MCF 10A (cell line): ENCODE results near the gene UMPS. TPM values are rescaled to one million over a fixed set of nuclear protein-coding genes. Genes with fewer than 3 reads are reported as not detected.
A peak's percentile ranks its signal among the peaks of the same experiment; 100 is the strongest.

Experiments used
- BruUV-seq: library from RNA; stranded (reverse); fragments of 400-500 nt; replicated peaks from 2 replicates; lab custom pipeline; 2021; lab: Mats Ljungman, UMichigan
- CTCF ChIA-PET: fragments of 300-600 bp; sonication (Branson Sonifier 250); formaldehyde crosslinking; extraction: SDS; loops from one replicate; lab custom pipeline; 2021; ENCODE audit warnings: antibody characterized with exemption, inconsistent platforms; lab: Yijun Ruan, JAX
- POLR2A ChIA-PET: fragments of 300-600, 350-650 bp; sonication (Branson Sonifier 250); formaldehyde crosslinking; extraction: SDS; loops from one replicate; lab custom pipeline; 2020; ENCODE audit warnings: antibody characterized with exemption, inconsistent platforms; lab: Yijun Ruan, JAX
- DNase-seq: peaks from one replicate; pipeline ENCODE4 v3.0.0-alpha.2; 2018; ENCODE audit not compliant: unreplicated experiment
- H3K27ac Mint-ChIP-seq: one replicate; pipeline ENCODE4 v1.8.0; 2022; ENCODE audit warnings: mild to moderate bottlenecking, low read depth, mixed read lengths; ENCODE audit not compliant: unreplicated experiment
- H3K27me3 Mint-ChIP-seq: one replicate; pipeline ENCODE4 v1.8.0; 2022; ENCODE audit warnings: mixed read lengths; ENCODE audit not compliant: insufficient read depth, unreplicated experiment
- H3K36me3 Mint-ChIP-seq: one replicate; pipeline ENCODE4 v1.8.0; 2022; ENCODE audit warnings: mild to moderate bottlenecking, moderate library complexity, mixed read lengths; ENCODE audit not compliant: insufficient read depth, unreplicated experiment
- H3K4me1 Mint-ChIP-seq: one replicate; pipeline ENCODE4 v1.8.0; 2022; ENCODE audit warnings: mixed read lengths; ENCODE audit not compliant: insufficient read depth, unreplicated experiment
- H3K4me3 Mint-ChIP-seq: one replicate; pipeline ENCODE4 v1.8.0; 2022; ENCODE audit warnings: mild to moderate bottlenecking, moderate library complexity, mixed read lengths; ENCODE audit not compliant: unreplicated experiment
- H3K9me3 Mint-ChIP-seq: one replicate; pipeline ENCODE4 v1.8.0; 2022; ENCODE audit warnings: mixed read lengths; ENCODE audit not compliant: unreplicated experiment
- intact Hi-C: fragments of 100-400 bp; cut with micrococcal nuclease; formaldehyde crosslinking; loops from 2 replicates; pipeline ENCODE4 v1.14.1; 2022
- microRNA-seq: library from miRNA; unstranded; fragments of <30 nt; microRNA quantifications from one replicate; pipeline ENCODE4 v1.2.0, GENCODE V29; 2022
- total RNA-seq: library from RNA; stranded (reverse); gene quantifications from 2 replicates; pipeline ENCODE4 v1.2.3, GENCODE V29; 2022
- TF ChIP-seq, protein P1 (sequence below): fragments of 200-600 bp; IDR thresholded peaks from one replicate; pipeline ENCODE4 v1.8.0; 2022; ENCODE audit warnings: antibody characterized with exemption, mild to moderate bottlenecking; ENCODE audit not compliant: unreplicated experiment

Gene UMPS
- total RNA-seq, 1 experiment from 2014 or later, result 49.3 TPM

DNA sequence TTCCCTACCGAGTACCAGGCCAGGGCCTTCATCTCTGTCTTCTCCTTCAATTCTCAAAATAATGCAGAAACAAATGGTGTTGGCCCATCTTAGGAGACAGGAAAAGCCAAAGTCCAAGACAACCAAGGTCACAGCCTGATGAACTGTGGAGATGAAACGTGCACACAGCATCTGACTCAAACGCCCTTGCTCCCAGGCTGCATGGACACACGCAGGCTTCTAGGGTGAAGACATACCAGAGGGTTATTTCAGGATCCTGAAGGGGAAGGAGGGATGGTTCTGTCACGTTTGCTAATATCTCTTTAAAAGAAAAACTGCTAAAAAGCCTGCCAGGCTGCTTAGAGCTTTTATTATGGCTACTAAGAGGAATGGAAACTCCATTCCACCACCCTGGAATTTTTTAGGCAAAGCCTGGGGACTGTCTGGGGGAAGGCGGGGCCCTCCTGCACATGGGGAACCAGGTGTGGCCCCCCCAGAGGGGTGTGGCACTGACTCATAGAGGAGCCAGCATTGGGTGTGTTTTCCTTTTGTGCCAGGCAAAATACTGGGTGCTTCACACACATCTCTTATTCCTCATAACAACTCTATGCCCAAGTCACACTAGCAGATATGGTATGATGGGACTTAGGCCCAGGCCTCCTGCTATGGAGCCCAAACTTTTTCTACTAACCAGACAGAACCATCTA, 62.9 kb downstream of the UMPS start:
- no TSS peak for BruUV-seq
- TF ChIP-seq, protein P1, sequence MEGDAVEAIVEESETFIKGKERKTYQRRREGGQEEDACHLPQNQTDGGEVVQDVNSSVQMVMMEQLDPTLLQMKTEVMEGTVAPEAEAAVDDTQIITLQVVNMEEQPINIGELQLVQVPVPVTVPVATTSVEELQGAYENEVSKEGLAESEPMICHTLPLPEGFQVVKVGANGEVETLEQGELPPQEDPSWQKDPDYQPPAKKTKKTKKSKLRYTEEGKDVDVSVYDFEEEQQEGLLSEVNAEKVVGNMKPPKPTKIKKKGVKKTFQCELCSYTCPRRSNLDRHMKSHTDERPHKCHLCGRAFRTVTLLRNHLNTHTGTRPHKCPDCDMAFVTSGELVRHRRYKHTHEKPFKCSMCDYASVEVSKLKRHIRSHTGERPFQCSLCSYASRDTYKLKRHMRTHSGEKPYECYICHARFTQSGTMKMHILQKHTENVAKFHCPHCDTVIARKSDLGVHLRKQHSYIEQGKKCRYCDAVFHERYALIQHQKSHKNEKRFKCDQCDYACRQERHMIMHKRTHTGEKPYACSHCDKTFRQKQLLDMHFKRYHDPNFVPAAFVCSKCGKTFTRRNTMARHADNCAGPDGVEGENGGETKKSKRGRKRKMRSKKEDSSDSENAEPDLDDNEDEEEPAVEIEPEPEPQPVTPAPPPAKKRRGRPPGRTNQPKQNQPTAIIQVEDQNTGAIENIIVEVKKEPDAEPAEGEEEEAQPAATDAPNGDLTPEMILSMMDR, result no peak
- CTCF ChIA-PET, result interaction anchor here (0.6 to 1.3 kb wide), 2 partner anchors 108 to 275 kb away, joined by 3 to 4 read pairs; no protein-coding TSS in a partner anchor
- DNase-seq, result peak; percentile 68
- H3K36me3 Mint-ChIP-seq, result peaks cover 9% of the 10 kb centered on the region
- peak overlapping the region; percentile 91 for H3K27ac Mint-ChIP-seq
- no peaks in the 10 kb centered on the region for H3K27me3 Mint-ChIP-seq
- H3K4me1 Mint-ChIP-seq, result peaks cover 22% of the 10 kb centered on the region
- POLR2A ChIA-PET, result interaction anchor here (0.5 to 3.1 kb wide), 9 partner anchors 12 to 755 kb away, joined by 3 to 7 read pairs (median 4); partner anchors contain the start of gene ITGB5
- intact Hi-C loops, result loop anchor here (5.0 kb wide), 1 partner anchor 54 kb away; no protein-coding TSS in a partner anchor
- H3K9me3 Mint-ChIP-seq, result no peaks in the 10 kb centered on the region
- H3K4me3 Mint-ChIP-seq, result peak overlapping the region; percentile 30

DNA sequence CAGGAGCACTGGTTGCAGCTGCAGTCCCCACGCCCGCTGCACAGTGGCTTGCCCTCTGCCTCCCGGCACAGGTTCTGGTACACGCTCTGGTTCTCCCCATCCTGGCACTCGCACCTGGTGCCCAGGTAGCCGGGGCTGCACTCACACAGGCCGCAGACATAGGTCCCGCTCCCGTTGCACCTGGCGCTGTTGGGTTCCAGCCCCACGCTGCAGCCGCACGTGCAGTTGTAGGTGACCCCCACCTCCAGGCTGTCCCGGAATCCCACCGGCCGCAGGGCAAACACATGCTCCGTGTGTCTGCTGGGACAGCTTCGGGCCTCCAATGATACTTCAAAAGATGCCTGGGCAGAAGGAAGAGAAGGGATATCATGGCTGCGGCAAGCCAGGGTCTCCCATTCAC, 66.2 kb downstream of the UMPS start:
- no peak for DNase-seq
- peaks cover 22% of the 10 kb centered on the region for H3K4me1 Mint-ChIP-seq
- TF ChIP-seq, protein P1, result no peak
- intact Hi-C loops, result no loop called here
- ChIA-PET POLR2A (interaction anchor here (0.6 to 1.4 kb wide), 2 partner anchors 30 to 89 kb away, joined by 3 to 4 read pairs; no protein-coding TSS in a partner anchor), CTCF (interaction anchor here (0.6 kb wide), 1 partner anchor 91 kb away, joined by 3 read pairs; the partner anchor contains the start of gene ITGB5)
- no peaks in the 10 kb centered on the region for H3K27me3 Mint-ChIP-seq
- peaks cover 16% of the 10 kb centered on the region for H3K36me3 Mint-ChIP-seq
- H3K4me3 Mint-ChIP-seq, result no peak overlapping the region
- BruUV-seq, result no TSS peak
- H3K27ac Mint-ChIP-seq, result no peak overlapping the region
- no peaks in the 10 kb centered on the region for H3K9me3 Mint-ChIP-seq

DNA sequence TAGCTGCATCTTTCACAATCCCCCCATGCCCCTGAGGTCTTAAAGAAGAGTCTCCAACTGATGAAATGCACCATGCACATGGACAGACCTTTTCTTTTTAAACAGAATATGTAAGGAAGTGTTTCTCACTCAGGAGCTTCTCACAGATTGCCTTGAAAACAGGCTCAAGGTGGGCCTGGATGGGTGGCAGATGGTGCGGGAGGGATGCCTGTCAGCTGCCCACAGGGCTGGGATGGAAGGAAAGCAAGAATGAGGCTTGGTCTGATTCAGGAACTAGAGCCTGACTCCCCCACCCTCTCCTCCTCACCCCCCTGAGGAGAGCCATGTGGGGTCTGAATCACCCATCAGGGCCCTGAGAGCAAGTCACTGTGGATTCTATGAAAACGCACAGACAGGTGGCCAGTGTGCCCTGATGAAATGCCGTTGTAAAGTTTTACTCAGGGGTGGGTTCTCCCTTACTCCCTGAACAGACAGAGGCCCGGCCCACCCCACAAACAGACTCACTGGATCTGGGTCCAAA, 67.2 kb downstream of the UMPS start:
- H3K27ac Mint-ChIP-seq, result no peak overlapping the region
- POLR2A ChIA-PET, result no interaction called here
- H3K36me3 Mint-ChIP-seq, result peaks cover 23% of the 10 kb centered on the region

More for the DNA sequence above, 67.2 kb downstream of the UMPS start:
- CTCF ChIA-PET, result interaction anchor here (0.5 to 1.2 kb wide), 4 partner anchors 21 to 104 kb away, joined by 3 to 6 read pairs (median 3); no protein-coding TSS in a partner anchor
- TF ChIP-seq, protein P1, result no peak
- H3K4me1 Mint-ChIP-seq, result peaks cover 22% of the 10 kb centered on the region
- no peak overlapping the region for H3K4me3 Mint-ChIP-seq
- DNase-seq, result no peak
- BruUV-seq, result no TSS peak
- no peaks in the 10 kb centered on the region for H3K27me3 Mint-ChIP-seq
- intact Hi-C loops, result no loop called here
- no peaks in the 10 kb centered on the region for H3K9me3 Mint-ChIP-seq

Small RNA genes within 50 kb of the gene (microRNA-seq; reads per million reads assigned to microRNA genes)
- not detected for gene MIR544B

Other genes starting within 250 kb of the UMPS start
- gene ITGB5, start 156.9 kb downstream of the UMPS start, total RNA-seq, result 100 and 101 TPM in 2 replicates
- gene MUC13, start 204.3 kb downstream of the UMPS start, total RNA-seq, result not detected in 2 replicates